GM12891 (cell line): ENCODE measurements around the gene VSIG10.
A peak's percentile ranks its signal among the peaks of the same experiment; 100 is the strongest.
"Not testable (repeated sequence)": the region's sequence is repeated elsewhere in the genome, so short reads cannot be mapped to it uniquely, and the experiment has no call there.

Experiments used
- DNase-seq: peaks from one replicate; pipeline ENCODE4 v3.0.0; 2011; ENCODE audit warnings: low spot score; ENCODE audit not compliant: insufficient read length
- FAIRE-seq: peaks from 2 replicates; lab custom pipeline; 2011; peaks lifted over from hg19 to GRCh38; lab: Jason Lieb, UNC
- PAX5 ChIP-seq: IDR thresholded peaks from 2 replicates; pipeline ENCODE4 v1.6.1; 2011; ENCODE audit warnings: low read length, moderate library complexity, mild to moderate bottlenecking; ENCODE audit not compliant: insufficient read depth, severe bottlenecking
- POLR2A ChIP-seq: IDR thresholded peaks from 2 replicates; pipeline ENCODE4 v1.6.1; 2011; ENCODE audit warnings: low read depth, low read length, control low read depth
- POLR2AphosphoS5 ChIP-seq: IDR thresholded peaks from 2 replicates; pipeline ENCODE4 v1.6.1; 2011; ENCODE audit warnings: low read depth, low read length, control low read depth
- POU2F2 ChIP-seq: IDR thresholded peaks from 2 replicates; pipeline ENCODE4 v1.6.1; 2011; ENCODE audit warnings: low read depth, mild to moderate bottlenecking, control low read depth, low read length, moderate library complexity
- SPI1 ChIP-seq: IDR thresholded peaks from 2 replicates; pipeline ENCODE4 v1.6.1; 2011; ENCODE audit warnings: low read depth, low read length, control low read depth
- TAF1 ChIP-seq: IDR thresholded peaks from 2 replicates; pipeline ENCODE4 v1.6.1; 2011; ENCODE audit warnings: low read depth, low read length, control low read depth

VSIG10 gene

GRCh38 chr12:118135788-118136558, 32.2 kb upstream of the VSIG10 start, which contains the start of gene PEBP1:
TSS of gene PEBP1 (plus strand) at chr12:118136124. CDS start at chr12:118136210, 86 bp downstream.
- FAIRE-seq = peak; percentile 95
- DNase-seq = peak; percentile 96
- TF ChIP-seq PAX5 = peak; percentile 17
- TF ChIP-seq POU2F2 = peak; percentile 58; the same call in 1 of the 2 replicates
- TF ChIP-seq POLR2AphosphoS5 = peak; percentile 94
- TF ChIP-seq TAF1 = peak; percentile 90
- TF ChIP-seq SPI1 = no peak
- TF ChIP-seq POLR2A = peak; percentile 90

GRCh38 chr12:118129436-118129835, 25.6 kb upstream of the VSIG10 start:
- DNase-seq, FAIRE-seq: not testable (repeated sequence)

- TF ChIP-seq POLR2AphosphoS5 (no peak), POLR2A (no peak)
- DNase-seq (no peak), FAIRE-seq (no peak)
These were observed 24.1 kb upstream of the VSIG10 start for GRCh38 chr12:118127867-118128266.

- TF ChIP-seq POU2F2 (no peak), TAF1 (no peak), POLR2A (no peak), PAX5 (no peak), SPI1 (no peak), POLR2AphosphoS5 (no peak)
- FAIRE-seq (no peak), DNase-seq (no peak)
These were observed 22.4 kb upstream of the VSIG10 start for GRCh38 chr12:118126119-118126757.

- FAIRE-seq = no peak
- TF ChIP-seq POU2F2 (no peak), PAX5 (no peak), POLR2AphosphoS5 (no peak), SPI1 (no peak), POLR2A (no peak), TAF1 (no peak)
- no peak for DNase-seq
These were observed 21.9 kb upstream of the VSIG10 start for GRCh38 chr12:118125743-118126118.

GRCh38 chr12:118124333-118124874, 20.6 kb upstream of the VSIG10 start:
- DNase-seq (no peak), FAIRE-seq (no peak)

GRCh38 chr12:118122264-118122663, 18.5 kb upstream of the VSIG10 start:
- FAIRE-seq = no peak
- no peak for DNase-seq
- no peak for TF ChIP-seq TAF1
- no peak for TF ChIP-seq POLR2AphosphoS5

More at GRCh38 chr12:118124333-118124874, 20.6 kb upstream of the VSIG10 start:
- no peak for TF ChIP-seq POLR2A
- no peak for TF ChIP-seq SPI1
- TF ChIP-seq PAX5 = no peak

- TF ChIP-seq POLR2A (no peak), PAX5 (no peak), SPI1 (no peak), POLR2AphosphoS5 (no peak), POU2F2 (no peak), TAF1 (no peak)
- DNase-seq (peak; percentile 67), FAIRE-seq (no peak)
These were observed 17.0 kb upstream of the VSIG10 start for GRCh38 chr12:118120579-118121363.

- no peak for TF ChIP-seq PAX5
- TF ChIP-seq SPI1 = no peak
- TF ChIP-seq POU2F2 = no peak
- TF ChIP-seq POLR2A = no peak
- no peak for TF ChIP-seq TAF1
- no peak for TF ChIP-seq POLR2AphosphoS5
- no peak for FAIRE-seq
- DNase-seq = no peak
These were observed 15.7 kb upstream of the VSIG10 start for GRCh38 chr12:118119449-118119879.

GRCh38 chr12:118109088-118109487, 5.3 kb upstream of the VSIG10 start:
- TF ChIP-seq POLR2A (no peak), PAX5 (no peak), SPI1 (no peak)
- FAIRE-seq = no peak

More at GRCh38 chr12:118109088-118109487, 5.3 kb upstream of the VSIG10 start:
- no peak for DNase-seq
